WERI-Rb-1 (cell line): ENCODE measurements around the gene CHDH.

Experiments used
- DNase-seq: peaks from one replicate; pipeline ENCODE4 v3.0.0-alpha.2; 2020
- H3K27ac ChIP-seq: fragments of 250-450 bp; sonication (Bioruptor Pico); 2 replicates; pipeline ENCODE4 v1.5.1; 2020; ENCODE audit warnings: mild to moderate bottlenecking, moderate library complexity
- H3K27me3 ChIP-seq: fragments of 250-450 bp; sonication (Bioruptor Pico); 2 replicates; pipeline ENCODE4 v1.5.1; 2021; ENCODE audit warnings: mild to moderate bottlenecking, low read depth, moderate library complexity; ENCODE audit not compliant: insufficient read depth, severe bottlenecking
- H3K36me3 ChIP-seq: fragments of 250-450 bp; sonication (Bioruptor Pico); 2 replicates; pipeline ENCODE4 v1.5.1; 2020; ENCODE audit warnings: mild to moderate bottlenecking, moderate library complexity
- H3K4me3 ChIP-seq: 2 replicates; pipeline ENCODE4 v1.5.1; 2011; ENCODE audit warnings: low read depth, mild to moderate bottlenecking, control low read depth, low read length
- H3K9me3 ChIP-seq: fragments of 250-450 bp; sonication (Bioruptor Pico); 2 replicates; pipeline ENCODE4 v1.5.1; 2021; ENCODE audit warnings: mild to moderate bottlenecking, moderate library complexity; ENCODE audit not compliant: severe bottlenecking
- CTCF ChIP-seq: IDR thresholded peaks from 2 replicates; pipeline ENCODE4 v1.5.1; 2011; ENCODE audit warnings: low read depth, mild to moderate bottlenecking, control low read depth, inconsistent platforms, low read length

Gene CHDH

GRCh38 chr3:53820756-53821580 lies 25.3 kb downstream of the CHDH start:
- no peak for TF ChIP-seq CTCF

GRCh38 chr3:53820084-53820483 lies 26.1 kb downstream of the CHDH start:
- Histone ChIP-seq H3K27ac (no peak overlapping the region), H3K27me3 (no peaks in the 10 kb centered on the region), H3K9me3 (no peaks in the 10 kb centered on the region), H3K4me3 (no peak overlapping the region), H3K36me3 (no peaks in the 10 kb centered on the region)
- no peak for TF ChIP-seq CTCF
- no peak for DNase-seq

More at GRCh38 chr3:53820756-53821580, 25.3 kb downstream of the CHDH start:
- no peak overlapping the region for H3K4me3 ChIP-seq
- H3K9me3 ChIP-seq = no peaks in the 10 kb centered on the region
- no peak overlapping the region for H3K27ac ChIP-seq
- no peak for DNase-seq
- no peaks in the 10 kb centered on the region for H3K36me3 ChIP-seq
- H3K27me3 ChIP-seq = no peaks in the 10 kb centered on the region

GRCh38 chr3:53819163-53819868 lies 26.9 kb downstream of the CHDH start:
- TF ChIP-seq CTCF = no peak
- DNase-seq = no peak
- H3K36me3 ChIP-seq = no peaks in the 10 kb centered on the region

DNA sequence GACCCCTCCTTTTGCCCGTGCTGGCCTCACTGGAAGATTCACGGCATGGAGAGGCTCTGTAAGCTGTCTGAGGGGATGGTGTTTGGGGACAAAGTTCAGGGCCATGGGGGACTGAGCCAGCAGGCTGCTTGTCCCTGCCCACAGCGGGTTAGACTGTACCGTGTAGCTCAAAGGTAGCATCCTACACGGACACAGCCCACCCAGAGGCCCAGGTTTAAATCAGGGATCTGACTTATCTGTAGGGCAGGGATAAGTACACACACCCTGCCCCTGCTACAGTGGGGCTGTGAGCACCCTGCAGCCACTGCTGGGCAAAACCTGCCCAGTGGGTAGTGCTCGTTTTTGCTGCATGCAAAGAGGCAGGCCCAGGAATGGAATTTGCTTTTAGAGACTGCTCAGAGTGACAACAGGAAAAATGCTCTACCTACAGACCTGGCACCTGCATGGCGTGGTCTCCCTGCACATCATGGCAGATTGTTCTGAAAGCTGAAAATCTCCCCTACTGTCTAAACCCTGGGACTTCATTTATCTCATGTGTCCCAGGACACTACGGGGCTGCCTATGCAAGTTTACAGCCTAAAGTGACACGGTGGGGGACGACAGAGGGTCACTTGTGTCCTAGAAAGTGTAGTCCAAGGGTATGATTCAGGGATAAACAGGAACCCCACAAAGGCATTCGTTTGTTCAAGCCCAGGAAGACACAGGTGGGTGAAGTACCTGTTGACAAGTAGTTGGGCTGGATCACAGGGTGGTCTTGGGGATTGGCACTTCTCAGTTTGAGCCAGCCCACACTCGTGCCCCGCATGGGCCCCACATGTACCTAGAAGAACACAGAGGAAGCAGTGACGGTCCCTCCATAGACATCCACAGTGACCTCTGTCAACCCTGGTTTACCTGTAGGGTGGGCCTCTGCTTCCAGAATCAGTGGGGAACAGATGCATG lies 27.7 kb downstream of the CHDH start:
- TF ChIP-seq CTCF = no peak
- H3K36me3 ChIP-seq = no peaks in the 10 kb centered on the region
- no peaks in the 10 kb centered on the region for H3K27me3 ChIP-seq
- no peak overlapping the region for H3K27ac ChIP-seq
- no peak for DNase-seq
- H3K4me3 ChIP-seq = no peak overlapping the region
- H3K9me3 ChIP-seq = no peaks in the 10 kb centered on the region

More at GRCh38 chr3:53819163-53819868, 26.9 kb downstream of the CHDH start:
- H3K9me3 ChIP-seq = no peaks in the 10 kb centered on the region
- no peak overlapping the region for H3K4me3 ChIP-seq
- H3K27me3 ChIP-seq = no peaks in the 10 kb centered on the region
- H3K27ac ChIP-seq = no peak overlapping the region

- no peaks in the 10 kb centered on the region for H3K9me3 ChIP-seq
- TF ChIP-seq CTCF = no peak
- no peaks in the 10 kb centered on the region for H3K36me3 ChIP-seq
- no peak overlapping the region for H3K4me3 ChIP-seq
- H3K27ac ChIP-seq = no peak overlapping the region
- H3K27me3 ChIP-seq = no peaks in the 10 kb centered on the region
- DNase-seq = no peak
These were observed 28.4 kb downstream of the CHDH start for GRCh38 chr3:53817809-53818208.
